ENCODE data around the gene KEAP1.

Gene KEAP1

DNA sequence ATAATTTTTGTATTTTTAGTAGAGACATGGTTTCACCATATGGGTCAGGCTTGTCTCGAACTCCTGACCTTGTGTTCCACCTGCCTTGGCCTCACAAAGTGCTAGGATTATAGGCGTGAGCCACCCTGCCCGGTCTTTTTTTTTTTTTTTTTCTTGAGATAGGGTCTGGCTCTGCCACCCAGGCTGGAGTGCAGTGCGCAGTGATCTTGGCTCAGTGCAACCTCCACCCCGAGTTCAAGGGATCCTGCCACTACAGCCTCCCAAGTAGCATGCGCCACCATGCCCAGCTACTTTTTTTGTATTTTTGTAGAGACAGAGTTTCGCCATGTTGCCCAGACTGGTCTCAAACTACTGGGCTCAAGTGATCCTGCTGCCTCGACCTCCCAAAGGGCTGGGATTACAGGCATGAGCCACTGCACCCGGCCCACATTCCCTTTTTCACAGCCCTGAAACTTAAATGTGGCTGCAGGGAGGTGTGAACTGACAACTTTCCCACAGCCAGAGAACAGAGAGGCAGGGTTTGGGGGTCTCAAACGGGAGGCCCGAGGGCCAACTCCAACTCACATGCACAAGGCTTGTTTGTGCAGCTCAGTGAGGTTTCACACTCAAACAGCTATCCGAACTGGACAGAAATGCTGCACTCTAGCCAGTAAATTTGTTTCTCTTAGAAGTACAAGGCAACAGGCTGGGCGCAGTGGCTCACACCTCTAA lies 18.5 kb upstream of the KEAP1 start:
- no peak for DNase-seq

DNA sequence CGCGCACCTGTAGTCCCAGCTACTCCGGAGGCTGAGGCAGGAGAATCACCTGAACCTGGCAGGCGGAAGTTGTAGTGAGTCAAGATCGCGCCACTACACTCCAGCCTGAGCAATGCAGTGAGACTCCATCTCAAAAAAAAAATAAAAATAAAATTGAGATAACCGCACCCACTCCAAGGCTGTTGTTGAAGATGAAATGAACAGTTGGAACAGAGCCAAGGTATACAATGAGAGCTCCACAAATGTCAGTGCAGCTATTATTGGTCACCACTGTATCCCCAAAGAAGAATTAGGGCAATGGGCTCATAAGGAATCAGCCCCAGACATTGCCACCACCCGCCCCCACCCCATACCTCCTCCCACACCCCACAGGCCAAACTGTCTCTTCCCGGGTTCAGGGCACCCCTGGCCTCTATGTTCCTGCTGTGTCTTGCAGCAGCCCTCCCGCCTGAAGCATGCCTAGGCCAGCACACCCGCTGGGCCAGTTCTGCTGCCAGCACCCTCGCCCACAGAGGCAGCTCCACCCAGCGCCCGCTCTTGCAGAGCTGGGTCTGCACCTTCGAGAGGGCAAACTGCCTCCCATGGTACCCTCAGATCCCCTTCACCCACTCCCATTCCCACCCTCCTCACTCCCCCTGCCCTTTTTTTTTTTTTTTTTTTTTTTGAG lies 17.6 kb upstream of the KEAP1 start:
- DNase-seq: no peak

DNA sequence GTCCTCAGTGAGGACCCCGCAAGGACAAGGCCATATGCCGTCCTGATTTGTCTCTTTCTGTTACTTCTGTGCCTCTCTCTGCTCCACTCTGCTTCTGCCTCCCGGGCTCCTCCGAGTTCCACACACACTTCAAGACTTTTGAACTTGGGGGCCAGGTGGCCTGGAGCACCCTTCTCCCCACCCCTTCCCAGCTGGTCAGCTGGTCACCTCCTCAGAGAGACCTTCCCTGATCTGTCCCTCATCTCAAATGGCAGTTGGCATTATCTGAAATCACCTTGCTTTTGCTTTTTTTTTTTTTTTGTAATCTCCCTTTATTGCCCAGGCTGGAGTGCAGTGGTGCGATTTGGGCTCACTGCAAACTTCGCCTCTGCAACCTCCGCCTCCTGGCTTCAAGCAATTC lies 16.3 kb upstream of the KEAP1 start:
- no peak for DNase-seq

DNA sequence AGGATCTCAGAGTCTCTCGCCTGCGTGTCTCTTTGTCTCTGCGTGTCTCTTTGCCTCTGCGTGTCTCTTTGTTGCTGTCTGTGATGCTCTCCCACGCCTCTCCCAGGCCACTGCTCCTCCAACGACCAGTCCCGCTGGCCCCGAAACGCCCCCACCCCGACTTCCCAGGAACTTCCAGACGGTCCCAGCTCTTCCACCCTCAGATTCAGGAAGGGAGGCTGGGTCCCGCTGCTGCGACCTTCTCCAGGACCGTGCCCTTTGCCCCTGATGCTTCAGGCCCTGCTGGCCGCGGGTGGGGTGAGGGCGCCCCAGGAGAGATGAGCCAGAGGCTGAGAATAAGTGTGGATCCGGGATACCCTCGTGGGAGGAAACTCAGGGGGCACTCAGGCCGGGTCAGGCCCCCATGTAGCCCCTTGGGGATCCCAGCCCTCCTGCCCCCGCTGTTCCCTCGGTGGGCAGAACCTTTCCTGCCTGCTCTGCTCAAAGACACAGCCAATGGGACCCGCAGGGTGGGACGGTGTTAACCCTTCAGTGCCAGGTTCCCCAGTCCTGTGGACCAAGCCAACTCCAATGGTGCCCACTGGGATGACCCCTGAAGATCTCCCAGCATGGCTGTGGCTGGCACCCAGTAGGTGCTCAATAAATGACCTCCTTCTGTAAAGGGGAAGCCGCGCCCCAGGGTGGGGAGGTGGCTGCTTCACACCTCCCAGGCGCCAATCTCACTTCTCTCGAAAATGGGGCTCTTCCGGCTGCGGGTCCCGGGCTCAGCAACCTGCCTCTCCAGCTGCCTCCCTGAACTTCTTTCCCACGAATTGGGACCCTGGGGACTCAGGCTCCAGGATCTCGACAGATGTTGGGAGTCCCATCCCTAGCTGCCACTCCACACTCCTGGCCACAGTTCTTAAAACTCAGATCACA lies 15.5 kb upstream of the KEAP1 start:
- no peak for DNase-seq

DNA sequence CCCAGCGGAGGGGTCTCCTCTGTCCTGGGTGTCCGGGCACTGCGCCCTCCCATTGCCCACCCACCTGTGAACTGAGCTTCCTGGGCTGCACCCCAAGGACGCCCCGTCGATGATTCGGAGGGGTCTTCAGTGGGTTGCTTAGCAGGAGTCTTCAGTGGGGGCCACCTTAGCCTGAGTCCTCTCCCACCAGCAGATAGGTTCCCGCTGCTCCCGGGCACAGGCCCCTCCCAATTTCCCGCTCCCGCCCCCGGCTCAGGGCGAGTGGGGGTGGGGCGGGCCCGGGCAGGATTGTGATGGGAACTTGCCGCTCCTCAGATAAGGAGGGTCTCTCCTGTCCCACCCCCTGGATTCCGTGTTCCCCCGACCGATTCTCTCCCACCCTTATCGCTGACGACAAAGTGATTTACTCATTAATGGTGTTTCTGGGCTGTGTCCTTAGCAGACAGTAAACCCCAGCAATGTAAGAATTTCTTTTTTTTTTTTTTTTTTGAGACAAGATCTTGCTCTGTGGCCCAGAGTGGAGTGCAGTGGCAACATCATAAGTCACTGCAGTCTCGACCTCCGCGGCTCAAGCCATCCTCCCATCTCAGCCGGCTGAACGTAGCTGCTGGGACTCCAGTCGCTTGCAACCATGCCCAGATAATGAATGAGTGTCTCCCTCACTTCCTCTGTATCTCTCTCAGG lies 14.7 kb upstream of the KEAP1 start:
- DNase-seq: no peak

DNA sequence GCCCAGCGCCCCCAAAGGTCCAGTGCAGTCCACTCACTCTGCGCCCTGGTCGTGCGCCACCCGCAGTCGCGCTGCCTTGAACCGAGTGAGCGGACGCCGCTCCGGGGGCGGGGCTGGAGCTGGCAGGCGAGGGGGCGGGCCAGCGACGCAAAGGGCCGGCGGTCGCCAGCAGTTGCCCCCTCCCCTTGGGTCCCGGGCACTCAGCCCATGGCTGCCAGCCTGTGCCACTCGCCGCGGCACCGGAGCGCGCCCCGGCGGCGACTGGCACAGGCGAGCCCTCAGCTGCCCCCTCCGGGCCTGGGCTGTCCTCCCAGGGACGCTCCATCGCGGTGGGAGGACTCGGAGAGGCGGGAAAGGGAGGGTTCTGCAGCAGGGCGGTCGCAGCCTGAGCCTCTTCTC lies 14.2 kb upstream of the KEAP1 start, which contains the start of gene S1PR5:
TSS of gene S1PR5 (minus strand) at position 87 of the 399 bp plus-strand sequence. CDS start 2,436 bp downstream, outside the sequence.
- DNase-seq: no peak

DNA sequence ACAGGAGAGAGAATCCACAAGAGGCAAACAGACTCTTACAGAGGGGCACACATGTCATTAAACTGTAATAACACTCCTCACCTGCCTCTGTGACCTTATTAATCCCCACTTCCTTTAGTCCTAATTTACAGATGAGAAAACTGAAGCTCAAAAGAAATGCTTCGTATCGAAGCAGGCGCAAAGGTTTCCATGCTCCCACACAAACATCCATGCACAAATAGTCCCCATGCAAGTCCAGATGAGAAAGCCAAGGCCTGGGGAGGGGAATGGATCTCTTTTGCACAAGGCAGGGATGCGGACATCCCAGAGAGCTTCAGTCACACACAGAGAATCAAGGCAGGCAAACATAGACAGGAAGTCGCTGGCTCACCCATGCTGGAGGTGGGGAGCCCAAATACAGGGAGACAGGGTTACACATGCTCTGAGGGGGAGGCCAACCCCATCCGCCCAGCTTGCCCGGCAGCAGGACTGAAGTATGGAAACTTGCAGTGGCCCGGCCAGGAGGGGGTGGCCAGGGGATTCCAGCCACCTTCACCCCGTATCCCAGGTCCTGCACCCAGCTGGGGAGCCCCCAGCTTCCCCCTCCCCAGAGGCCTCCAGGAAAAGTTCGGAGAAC lies 13.6 kb upstream of the KEAP1 start:
- no peak for DNase-seq

DNA sequence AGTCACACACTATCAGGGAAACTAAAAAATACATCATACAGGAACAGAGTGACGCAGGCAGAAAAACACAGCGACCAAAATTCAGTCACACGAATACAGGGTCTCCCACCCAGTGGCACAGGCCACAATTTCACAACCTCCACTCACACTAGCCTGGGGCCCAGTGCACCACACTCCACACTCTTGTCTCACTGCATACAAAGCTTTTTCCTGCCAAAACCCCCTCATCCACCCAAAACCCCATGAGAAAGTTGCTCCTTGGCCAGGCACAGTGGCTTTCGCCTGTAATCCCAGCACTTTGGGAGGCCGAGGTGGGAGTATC lies 12.9 kb upstream of the KEAP1 start:
- no peak for DNase-seq

DNA sequence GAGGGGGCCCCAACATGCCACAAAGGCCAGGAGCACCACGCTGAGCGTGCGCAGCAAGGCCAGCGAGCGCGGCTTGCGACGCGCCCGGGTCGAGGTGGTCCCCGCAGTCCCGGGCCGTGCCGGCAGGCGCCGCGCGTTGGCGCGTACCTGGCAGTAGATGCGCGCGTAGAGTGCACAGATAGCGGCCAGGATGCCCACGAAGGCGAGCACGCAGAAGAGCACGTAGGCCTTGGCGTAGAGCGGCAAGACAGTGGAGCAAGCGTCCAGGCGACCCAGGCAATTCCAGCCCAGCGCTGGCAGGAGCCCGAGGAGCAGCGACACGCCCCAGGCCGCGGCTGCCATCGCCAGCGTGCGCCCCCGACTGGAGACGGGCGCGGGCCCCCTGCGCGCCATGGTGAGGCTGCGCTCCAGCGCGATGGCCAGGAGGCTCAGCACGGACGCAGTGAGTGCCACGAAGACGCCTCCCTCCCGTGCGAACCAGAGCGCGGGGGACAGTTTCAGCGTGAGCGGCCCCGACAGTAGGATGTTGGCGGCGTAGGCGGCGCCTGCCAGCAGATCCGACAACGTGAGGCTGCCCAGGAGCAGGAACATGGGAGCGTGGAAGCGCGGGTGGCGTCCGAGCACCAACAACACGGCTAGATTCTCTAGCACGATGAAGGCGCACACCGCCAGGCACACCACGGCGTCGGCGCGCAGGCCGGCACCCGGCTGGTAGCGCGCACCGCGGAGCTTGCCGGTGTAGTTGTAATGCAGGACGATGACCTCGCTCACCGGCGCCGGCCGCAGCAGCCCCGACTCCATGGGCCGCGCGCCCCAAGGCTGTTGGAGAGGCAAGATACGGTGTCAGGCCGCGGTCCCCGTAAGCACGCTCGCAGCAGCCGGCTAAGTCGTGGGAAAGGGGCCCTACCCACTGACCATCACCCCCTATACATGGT lies 11.3 kb upstream of the KEAP1 start:
- DNase-seq: no peak

DNA sequence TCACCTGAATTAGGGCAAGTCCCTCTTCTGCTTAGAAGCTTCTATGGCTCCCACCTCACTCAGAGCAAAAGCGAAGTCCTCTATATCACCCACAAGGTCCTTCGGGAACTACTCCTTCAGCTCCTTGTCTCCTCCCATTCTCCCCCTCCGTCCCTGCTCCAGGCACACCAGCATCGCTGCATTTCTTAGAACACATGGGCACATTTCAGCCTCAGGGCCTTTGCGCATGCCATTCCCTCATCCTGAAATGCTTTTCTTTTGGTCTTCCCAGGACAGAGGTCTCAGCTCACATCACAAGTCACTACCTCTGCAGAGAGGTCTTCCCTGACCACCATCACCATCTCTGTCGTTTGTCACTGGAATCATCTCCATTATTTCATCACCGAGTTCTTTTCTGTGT lies 10.1 kb upstream of the KEAP1 start:
- DNase-seq: no peak

DNA sequence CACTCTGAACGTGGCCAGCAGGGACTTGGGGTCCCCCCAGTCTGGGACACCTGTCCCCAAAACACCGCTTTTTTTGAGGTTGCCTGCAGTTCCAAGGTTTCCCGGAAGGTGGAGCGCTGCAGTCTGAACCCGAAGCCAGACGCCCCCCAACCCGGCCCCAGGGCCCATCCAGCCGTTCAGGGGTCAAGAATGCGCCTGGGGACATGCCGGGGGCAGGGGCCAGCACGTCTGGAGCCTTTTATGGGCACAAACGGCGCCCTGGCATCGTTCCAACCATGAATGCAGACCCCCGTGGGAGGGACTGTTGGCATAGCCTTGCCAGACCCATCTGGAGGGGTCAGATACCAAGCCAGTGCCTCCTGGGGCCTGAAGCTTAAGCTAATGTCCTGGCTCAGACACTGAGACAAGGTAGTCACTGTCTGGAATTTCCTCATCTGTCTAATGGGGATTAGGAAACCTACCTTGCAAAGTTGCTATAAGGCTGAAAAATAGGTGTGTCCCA lies 7.2 kb upstream of the KEAP1 start:
- no peak for DNase-seq

DNA sequence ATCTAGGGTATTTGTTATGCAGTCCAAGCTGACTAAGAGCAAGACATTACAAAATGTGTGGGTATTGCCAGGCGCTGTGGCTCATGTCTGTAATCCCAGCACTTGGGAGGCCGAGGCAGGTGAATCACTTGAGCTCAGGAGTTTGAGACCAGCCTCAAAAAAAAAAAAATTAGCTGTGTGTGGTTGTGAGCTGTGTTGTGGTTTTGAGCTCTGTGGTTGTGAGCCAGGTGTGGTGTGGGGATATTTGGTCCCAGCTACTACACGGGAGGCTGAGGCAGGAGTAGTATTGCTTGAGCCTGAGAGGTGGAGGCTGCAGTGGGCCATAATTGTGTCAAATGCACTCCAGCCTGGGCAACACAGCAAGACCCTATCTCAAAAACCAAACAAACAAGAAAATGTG lies 5.6 kb upstream of the KEAP1 start:
- no peak for DNase-seq

DNA sequence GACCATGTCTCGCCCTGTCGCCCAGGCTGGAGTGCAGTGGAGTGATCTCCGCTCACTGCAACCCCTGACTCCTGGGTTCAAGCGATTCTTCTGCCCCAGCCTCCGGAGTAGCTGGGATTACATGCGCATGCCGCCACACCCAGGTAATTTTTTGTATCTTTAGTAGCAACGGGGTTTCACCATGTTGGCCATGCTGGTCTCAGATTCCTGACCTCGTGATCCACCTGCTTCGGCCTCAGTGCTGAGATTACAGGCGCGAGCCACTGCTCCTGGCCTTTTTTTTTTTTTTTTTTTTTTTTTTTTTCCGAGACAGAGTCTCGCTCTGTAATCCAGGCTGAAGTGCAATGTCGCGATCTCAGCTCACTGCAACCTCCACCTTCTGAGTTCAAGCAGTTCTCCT lies 4.9 kb upstream of the KEAP1 start:
- DNase-seq: no peak

DNA sequence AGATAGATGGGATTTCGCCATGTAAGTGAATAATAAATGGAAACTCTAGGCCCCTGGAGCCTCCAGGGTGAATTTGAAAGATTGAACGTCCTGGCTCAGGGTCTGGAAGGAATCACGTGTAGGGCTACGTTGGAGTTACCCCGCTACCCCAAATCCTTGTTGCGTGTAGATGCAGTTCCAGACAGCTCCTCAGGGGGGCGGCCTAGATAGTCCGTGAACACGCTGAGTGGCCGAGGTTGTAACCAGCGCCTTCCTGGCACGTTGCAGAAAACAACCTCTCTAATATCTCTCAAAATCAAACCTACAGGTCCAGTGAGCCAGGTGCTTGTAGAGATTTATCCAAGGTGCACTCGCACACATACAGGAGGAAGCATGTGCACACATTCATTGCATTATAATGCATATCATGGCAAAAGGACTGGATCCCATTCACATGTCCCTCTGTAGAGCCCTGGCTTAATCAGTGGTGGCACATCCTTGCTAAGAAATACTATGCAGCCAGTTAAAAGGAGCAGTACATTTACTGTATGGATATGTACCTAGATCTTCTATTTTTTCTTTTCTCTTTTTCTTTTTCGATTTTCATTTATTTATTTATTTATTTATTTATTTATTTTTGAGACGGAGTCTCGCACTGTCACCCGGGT lies 2.5 kb upstream of the KEAP1 start:
- no peak for DNase-seq

DNA sequence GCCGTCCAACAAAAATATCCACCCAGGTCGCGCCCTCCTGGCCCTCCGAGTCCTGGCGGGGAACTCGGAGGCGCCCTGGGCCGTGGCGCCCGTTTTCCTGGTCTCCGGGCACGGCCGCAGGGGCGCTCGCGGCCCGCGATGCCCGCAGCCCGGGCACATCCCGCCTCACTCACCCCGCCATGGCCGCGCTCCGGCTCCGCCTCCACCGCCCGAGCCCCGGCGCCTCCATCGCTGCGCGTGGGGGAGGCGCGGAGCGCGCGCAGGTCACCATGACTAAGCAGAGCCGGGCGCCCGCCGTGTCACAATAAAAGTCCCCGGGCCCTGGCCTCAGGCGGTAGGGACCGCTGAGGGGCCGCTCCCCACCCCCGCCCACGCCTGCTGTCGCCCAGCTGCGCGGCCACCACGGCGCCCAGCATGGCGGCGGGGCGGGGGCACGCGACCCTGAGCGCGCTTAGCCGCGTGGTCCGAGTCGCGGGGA lies 593 bp downstream of the KEAP1 start:
- peak; percentile 93 for DNase-seq

DNA sequence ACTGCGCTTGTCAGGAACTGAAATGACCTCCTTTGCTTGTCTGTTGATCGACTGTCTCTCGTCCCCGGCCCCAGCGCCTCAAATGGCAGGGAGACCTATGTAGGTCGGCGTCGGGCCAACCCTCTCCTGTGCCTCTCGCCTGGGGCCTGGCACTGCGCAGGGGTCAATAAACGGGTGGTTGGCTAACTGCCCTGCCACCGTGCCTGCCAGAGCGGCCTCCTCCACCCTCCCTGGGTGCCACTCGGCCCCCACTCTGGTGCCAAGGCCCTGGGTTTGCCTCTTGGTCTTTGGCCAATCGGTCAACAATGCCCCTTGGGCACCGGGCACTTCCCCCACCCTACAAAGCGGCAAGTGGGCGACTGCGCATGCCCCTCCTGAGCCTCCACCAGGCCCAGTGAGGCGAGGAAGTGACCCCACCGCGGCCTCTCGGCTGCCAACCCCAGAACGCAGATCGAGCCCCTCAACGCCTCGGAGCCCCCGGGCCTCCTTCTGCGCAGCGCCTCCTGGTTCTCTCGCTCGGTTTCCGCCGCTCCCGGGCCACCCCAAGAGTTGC lies 1.1 kb downstream of the KEAP1 start:
- no peak for DNase-seq

DNA sequence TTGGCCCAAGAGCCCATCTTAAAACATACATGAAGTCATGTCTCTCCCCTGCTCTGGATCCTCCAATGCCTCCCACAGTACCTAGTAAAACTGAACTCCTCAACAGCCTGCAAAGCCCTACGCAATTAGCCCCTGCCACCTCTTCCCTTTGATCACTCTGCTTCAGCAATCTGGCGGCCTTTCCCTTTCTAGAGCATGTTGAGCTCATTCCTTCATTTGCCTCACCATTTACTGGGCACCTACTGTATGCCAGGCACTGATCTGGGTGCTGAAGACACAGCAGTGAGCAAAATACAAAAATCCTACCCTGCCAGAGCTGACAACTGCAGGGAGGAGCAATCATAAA lies 2.9 kb downstream of the KEAP1 start:
- DNase-seq: no peak

DNA sequence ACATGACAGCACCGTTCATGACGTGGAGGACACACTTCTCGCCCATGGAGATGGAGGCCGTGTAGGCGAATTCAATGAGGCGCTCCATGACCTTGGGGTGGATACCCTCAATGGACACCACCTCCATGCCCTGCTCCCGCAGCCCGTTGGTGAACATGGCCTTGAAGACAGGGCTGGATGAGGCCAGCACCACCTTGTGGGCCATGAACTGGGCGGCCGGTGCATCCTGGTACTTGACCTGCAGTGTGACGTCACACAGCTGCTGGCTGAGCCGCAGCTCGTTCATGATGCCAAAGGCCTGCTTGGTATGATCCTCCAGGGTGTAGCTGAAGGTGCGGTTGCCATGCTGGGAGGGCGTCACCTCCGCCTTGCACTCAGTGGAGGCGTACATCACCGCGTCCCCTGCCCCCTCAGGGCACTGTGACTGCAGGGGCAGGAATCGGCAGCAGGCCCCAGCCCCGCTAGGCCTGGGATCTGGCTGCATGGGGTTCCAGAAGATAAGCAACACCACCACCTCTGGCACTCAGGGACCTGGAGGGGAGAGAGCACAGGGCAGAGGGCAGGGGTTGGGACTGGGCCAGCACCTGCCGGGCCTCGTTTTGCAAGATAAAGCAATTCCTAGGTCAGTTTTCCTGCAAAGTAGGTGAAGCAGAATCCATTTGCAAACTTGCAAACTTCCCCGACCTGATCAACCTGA lies 3.5 kb downstream of the KEAP1 start:
- no peak for DNase-seq

DNA sequence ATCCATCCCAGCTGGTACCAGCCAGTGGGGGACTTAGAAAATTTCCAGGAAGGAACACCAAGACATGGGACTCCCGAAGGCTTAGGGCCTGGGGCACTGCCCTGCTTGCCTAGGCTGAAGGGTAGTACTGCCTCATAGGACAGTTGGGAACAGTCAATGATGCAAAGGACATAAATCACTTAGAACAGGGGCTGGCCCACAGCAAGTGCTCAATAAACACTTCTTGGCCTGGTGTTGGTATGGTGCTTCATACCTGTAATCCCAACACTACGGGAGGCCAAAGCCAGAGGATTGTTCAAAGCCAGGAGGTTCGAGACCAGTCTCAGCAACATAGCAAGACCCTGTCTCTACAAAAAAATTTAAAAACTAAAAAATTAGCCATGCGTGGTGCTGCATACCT lies 5.8 kb downstream of the KEAP1 start:
- DNase-seq: no peak

All from NCI-H2107 (cell line).